SHP77 treated with DMSO at 0.1 percent for 48 hours (cell line): ENCODE data around the gene PGM2.

Experiments
- DNase-seq: peaks from one replicate; lab custom pipeline; 2025; lab: John Stamatoyannopoulos, UW

The PGM2 gene

DNA sequence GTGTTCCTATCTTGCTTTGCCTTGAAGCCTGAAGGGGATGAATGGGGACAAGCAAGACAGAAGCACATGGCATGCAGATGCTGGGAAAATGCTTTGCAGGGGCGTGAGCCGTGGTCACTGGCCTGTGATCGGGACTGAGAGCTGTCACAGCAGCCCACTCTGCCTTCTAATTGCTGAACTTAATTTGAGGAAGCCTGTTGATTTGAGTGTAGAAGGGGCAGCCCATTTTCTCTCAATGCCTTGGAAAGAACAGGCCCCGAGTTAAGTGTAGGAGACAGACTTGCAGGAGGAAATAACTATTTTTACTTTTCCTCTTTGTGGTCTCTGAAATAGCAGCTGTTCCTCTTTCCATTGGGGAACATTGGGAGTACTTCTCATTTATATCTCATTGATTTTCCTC is 38.3 kb downstream of the PGM2 start:
- no peak for DNase-seq

DNA sequence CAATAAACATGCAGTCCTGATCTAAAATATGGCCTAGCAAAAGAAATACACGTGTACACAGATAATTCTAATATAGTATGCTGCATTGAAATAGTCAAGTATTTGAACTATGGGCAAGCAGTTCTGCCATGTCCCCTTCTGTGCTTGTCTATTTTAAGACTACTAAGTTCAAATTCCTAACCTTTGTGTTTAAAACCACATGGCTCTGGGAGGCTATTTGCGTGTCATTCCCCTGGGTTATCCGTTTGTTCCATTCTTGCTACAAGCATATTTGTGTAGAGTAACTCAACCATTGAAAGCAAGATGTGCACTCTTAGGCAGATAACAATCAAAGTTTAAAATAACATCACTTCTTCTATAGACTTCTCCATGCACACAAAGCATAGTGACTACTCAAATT is 39.0 kb downstream of the PGM2 start:
- DNase-seq: no peak

DNA sequence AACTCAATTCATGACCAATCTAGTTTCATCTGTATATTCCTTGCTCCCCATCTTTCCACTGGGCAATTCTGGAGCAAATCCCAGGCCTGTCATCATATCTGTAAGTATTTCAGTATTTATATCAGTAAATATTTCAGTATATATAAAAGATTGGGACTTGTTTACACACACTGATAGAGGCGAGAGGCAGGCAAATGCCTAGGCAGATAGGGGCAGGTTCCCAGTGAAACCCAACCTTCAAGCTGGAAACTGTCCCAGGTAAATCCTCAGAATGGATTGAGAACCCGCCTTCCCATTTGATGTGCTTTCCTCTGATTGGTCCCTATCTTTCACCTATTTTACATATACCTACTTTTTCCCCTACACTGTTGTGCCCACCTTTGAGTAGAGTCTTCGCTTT is 40.6 kb downstream of the PGM2 start:
- DNase-seq: no peak

DNA sequence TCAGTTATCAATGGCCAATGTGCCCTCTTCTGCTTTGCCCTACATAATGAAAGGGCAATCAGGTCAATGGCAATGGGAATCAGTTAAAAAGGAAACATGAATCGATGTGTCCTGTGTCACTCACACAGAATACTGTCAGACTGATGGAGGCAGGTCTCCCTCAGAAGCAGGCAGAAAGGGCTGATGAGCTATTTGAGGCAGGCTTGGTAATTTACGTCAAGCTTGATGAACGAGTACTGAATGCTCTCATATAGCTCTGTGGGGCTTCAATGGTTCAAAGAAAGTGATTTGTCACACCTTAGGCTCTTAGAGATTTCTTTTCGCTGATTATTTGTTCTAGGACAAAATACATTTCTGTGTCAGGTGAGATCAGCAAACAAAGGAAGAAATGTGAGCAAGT is 41.8 kb downstream of the PGM2 start:
- DNase-seq: no peak

DNA sequence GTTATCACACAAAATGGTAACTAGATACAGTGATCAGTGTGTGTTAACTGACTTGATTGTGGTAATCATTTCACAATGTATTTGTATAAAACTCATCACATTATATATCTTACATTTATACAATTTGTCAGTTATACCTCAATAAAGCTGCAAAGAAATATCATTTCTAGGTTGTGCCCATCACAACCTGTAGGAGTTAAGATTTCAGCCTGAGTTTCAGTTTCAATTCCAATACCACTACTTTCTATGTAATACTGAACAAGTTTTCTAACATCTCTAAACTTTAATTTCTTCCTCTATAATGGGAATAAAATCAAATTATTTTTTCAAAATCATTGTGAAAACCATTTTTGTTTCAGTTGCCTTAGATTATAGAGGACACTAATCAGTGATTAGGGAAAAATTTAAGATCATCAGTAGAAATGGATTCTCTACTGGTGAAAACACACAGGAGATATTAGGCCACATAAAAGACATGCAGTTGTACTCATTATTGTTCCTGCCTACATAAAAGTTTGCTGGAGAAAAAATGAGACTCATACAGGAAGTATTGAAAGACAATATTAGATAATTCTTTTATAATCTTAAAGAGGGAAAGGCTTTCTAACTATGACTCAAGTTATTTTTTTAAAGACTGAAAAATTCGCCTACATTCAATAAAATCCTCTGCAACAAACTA is 46.0 kb downstream of the PGM2 start:
- no peak for DNase-seq

DNA sequence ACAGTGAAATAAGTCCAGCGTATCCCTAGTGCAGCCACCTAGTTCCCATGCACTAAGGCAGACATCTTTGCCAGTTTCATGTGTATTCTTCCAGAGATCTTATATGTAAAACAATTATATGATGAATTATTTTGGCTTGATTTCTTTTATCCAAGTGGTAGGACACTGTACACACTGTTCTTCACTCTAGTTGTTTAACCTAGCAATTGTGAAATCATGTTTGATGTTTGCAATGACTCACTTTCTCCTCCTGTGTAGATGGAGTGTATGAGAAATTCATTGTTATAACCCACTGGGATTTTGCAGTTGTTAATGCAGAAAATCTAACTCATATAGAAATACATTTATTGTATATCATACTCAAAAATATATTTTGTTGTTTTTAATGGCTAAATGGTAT is 46.9 kb downstream of the PGM2 start:
- no peak for DNase-seq

DNA sequence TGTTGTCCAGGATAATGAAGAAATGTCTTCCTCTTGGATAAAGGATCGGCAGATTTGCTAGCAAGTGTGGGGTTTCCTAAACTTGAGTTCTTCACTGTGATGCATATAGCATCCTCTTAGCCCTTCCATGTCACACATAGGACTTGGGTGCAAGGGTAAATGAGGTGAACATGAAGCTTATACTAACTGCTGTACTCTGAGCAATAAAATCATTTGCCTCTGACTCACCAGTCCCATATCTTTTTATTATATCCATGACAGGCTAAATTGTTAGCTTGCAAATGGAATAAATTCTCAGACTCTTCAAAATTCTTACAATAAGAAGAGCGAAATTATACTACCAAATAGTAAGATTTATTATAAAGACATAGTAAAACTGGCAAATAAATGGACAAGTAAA is 49.7 kb downstream of the PGM2 start:
- DNase-seq: no peak

DNA sequence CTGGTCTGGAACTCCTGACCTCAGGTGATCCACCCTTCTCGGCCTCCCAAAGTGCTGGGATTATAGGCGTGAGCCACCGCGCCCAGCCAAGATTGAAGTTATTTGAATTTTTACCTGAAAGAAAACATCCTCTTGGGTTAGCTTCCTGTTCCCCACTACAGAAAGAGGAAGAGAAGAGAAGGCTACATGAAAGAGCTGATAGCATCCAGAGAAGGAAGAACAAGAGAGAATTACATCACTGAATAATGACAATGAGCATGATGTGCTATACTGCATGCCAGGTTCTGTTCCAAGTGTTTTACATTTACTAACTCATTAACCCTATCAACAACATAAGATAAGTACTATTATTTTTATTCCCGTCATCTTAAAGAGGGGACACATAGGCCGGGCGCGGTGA is 52.9 kb downstream of the PGM2 start:
- DNase-seq: no peak

DNA sequence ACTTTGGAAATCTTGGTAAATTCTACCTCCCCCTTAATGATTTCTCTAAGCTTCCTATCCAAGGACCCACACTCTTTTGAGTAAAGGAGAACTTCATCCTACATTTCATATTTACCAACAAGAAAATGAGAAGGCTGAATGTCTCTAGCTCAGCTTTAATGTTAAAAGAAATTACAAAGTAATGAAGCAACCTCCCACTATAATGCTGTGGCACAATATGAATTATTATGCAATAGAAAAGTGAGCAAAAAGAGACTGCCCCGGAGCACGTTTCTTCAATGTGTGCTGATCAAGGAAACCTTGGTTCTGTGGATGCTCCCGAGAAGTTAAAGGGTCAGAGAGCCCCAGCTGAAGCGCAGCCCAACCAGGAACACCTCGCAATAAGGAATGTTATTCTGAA is 55.3 kb downstream of the PGM2 start:
- no peak for DNase-seq

DNA sequence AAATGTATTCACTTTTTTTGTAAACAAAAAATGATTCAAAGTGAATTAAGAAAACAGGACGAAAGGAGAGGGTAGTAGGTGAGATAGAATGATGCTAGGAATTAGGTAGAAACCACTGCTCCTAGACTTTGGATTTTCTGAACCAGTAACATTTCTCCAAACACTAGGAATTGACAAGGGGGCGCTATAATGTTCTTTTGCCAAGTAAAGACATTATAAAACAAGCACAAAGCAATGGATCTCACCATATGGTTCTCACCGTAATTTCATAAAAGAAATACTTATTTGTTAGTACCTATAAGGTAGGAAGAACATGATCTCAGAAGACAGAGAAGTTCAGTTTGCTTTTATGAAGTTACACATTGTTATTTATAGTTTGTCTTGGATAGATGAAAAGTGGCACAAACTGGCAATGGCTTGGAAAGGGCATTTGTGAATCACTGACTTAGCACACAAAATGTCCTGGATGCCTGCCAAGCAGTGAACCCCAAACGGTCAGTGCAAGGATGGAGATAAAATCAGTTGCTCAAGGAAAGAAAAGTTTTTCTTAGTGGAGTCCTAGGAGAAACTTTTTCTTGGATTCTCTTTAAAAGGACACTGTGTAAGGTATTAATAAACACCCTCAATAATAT is 56.3 kb downstream of the PGM2 start:
- no peak for DNase-seq

DNA sequence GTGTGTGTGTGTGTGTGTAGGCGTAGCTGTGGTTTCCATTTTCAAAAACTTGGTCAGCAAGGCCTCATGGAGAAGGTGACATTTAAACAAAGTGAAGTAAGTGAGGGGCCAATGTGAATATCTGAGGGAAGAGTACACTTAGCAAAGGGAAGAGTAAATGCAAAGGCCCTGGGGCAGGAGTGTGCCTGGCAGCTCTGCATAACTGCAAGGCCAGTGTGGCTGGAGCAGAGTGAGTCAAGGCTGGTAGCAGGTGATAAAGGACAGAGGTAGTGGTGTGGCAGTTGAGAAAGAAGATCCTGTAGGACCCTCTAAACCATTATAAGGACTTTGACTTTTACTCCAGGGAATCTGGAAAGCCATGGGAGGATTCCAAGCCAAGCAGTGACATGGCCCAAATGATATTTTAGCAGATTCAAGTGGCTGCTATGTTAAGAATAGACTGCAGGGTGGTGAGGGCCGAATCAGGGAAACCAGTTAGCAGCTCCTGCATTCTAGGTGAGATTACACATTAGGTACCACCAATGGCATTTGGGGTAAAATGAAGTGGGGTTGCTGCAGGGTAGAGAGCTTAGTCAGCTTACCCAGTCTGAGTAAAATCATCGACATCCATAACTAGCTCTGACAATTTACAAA is 58.5 kb downstream of the PGM2 start:
- DNase-seq: no peak

DNA sequence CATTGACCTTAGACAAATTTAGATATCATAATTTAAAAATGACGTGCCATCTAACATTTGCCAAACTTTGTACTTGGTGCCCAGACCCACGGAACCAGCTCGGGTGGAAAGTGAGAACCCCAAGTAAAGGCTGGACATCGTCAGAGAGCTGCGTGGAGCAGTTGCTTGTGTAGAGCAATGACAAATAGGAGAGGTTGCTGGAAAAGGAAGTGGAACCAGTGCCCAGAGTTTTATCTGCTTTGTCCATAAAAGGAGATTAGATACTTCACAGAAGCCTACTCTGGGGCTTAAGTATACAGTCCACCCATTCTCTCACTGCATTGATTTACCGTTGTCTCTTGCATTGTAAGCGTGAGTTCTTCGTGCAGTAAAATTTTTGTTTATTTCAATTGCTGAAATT is 59.0 kb downstream of the PGM2 start:
- DNase-seq: no peak

DNA sequence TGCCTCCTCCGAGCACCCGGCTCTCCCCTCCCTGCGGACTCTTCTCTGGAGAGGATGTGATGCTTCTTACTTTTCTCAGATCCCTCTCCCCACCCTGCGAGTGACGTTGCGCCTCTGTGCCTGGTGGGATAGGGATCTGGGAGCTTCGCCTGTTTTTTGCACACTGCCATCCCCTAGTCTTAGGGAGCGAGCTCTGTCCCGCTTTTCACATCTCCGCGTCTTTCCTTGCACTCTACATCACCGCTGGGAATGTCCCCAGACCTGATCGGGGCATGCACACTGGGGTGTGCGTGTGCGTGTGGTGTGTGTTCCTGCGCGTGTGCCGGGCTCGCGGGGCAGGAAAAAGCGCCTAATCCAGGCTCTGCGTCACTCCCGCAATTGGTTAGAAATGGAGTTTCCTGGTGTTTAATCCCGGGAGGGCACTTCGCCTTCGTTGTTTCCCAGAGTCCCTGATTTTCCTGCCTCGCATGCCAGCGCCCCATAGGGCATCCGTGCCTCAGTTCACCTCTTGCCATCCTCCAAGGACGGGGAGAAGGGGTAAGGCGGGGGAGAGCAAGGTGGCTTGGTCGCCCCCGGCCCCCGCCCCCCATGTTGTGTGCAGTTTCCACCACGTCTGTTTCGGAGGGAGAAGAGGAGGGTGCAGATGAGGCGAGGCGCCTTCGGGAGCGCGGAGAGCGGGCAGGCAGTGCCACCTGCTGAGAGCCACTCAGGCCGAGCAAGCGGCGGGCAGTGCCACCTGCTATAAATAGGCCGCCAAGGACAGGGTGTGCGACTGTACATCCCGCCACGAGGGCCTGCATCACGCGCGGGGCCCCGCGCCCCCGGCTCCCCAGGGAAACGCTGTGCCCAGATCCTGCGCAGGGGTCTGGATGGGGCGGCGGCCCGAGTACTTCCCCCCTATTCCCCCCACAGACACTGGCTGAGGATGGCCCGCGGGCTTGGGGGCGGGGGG is 63.6 kb downstream of the PGM2 start:
- no peak for DNase-seq

DNA sequence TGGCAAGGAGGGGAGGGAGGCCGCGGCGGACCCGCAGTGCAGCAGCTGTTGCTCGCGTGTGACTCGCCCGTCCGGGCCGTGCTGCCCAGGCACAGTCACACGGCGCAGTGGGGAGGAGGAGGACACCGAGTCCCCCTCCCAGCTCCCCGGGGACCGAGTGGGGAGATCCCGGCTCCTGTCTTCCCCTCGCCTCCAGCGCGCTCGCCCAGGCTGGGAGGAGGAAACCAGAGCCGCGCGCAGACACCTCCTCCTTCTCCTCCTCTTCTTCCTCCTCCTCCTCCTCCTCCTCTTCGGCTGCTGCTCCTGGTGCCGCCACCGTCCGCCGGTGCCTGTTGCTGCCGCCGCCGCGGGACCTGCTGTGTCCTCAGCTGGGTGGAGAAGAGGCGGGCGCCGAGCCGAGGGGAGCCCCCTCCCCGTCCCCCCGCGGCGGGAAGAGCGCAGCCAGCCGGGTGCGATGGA is 64.3 kb downstream of the PGM2 start, which contains the start of gene TBC1D1:
Gene TBC1D1 (plus strand): TSS at position 284 of the 459 bp plus-strand sequence. CDS start 11,012 bp downstream, outside the sequence.
- DNase-seq: no peak

DNA sequence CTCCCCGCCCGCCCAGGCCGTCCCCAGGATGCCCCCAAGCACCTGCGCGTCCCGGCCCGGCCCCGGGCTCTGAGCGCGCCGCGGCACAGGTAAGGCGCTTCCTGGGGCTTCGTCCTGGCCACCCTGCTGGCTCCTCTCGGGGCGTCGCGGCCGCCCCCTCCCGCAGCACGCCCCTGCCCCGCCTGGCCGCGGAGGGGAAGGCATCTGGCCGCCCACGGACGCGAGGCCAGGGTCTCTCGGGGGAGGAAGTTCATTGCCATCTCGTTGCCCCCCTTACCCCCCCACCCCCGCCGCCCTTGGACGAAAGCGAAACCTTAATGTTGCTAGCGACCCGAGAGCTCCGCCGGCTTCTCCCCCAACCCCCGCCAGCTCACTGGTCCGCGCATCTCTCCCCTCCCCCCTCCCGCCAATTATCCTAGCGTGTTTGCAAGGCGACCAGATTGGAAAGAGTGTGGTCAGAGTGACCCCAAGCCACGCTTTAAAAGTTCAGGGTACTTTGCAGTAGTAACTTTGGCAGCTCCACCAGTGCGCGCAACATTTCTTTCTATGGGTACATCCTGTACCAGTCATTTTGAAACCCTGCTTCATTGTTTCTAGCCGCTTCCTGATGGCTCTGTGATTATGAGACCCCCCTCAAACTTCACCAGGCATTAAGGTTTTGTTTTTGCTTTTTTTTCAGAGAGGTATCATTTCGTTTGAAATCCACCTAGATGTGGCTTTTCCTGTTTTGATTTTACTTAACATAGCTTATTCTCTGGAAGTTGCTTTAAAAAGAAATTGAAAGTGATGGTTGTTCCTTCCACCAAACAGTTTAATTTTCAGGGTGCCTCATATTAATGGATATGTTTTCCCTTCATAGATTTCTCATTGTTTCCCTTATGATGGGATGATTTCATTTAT is 65.0 kb downstream of the PGM2 start:
- no peak for DNase-seq

DNA sequence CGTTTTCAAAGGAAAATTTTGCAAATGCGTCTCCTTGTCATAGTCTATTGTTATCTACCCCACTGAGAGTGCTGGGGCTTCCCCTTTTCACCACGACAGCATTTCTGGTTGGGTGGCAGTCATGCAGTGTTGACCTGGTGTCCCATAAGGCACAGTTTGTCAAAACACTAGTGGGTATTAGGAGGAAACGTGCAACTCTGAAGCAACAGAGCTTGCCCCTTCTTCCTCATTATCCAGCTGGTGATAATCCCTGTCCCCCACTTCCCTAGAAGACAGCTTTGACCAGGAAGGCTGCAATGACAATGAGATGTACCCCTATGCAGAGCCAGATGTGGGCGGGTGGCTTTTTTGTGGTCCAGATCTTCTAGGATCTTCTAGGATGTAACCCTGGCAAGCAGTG is 66.2 kb downstream of the PGM2 start:
- DNase-seq: no peak

DNA sequence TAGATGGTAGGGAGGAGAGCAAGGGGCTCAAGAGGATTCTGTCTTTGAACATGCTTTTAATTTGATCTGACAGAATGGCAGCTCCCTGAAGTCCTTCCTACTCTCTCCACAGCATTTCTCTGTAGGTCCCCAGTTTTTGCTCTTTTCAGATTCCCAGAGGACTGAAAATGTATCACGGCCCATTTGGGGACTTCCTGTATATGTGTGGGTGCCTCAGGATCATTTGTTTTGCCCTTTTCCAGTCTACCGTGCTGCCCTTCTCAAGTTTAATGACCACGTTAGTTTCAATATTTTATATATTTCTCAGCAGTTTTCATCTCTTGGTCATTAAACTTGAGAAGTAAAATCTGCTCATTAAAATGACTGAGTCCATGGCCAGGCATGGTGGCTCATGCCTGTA is 66.7 kb downstream of the PGM2 start:
- no peak for DNase-seq

DNA sequence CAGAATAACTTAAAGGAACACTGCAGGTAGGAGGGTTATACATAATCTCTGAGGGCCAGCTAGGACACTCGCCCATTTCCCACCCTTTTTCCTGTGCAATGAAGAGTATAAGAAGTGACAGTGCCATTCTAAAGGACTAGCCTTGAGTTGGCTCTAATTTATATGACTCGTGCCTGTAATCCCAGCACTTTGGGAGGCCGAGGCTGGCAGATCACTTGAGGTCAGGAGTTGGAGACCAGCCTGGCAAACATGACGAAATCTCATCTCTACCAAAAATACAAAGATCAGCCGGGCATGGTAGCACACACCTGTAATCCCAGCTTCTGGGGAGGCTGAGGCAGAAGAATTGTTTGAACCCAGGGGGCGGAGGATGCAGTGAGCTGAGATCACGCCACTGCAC is 68.8 kb downstream of the PGM2 start:
- DNase-seq: no peak

DNA sequence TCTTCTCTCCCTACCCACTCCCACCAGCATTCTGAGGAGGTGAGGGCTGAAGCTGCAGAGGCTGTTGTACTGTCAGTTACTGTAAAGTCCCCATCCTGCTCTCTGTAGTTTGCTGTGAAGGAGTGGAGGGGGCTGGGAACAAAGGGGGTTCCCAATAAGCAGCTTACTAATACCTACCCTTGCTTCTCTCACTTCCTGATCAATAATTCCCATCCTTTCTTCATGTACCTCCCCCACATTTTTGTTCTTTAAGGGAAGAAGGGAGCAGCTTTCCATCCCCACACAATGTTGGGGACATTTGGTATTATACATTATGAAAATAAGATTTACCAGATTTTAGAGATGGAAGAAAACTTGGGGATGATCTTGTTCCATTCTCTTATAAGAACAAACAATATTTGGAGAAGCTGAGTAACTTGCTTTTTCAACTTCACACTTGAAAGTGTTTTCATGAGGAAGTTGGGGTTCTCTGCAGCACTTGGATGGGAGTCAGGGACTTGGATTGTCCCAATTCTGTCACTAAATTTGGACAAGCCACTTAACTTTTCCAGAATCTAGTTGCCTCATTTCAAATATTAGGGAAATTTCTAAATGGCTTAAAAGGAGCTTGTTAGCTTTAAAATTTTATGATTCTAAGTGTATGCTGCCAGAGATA is 69.8 kb downstream of the PGM2 start:
- DNase-seq: no peak

DNA sequence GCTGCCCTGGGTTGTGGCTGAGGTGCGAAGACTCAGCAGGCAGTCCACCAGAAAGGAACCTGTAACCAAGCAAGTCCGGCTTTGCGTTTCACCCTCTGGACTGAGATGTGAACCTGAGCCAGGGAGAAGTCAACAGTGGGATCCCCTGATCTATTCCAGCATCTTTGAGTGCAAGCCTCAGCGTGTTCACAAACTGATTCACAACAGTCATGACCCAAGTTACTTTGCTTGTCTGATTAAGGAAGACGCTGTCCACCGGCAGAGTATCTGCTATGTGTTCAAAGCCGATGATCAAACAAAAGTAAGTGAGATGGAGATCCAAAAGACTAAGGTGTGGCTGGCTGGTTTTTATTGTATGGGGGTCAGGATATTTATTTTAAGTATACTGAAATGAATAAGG is 75.7 kb downstream of the PGM2 start:
- DNase-seq: no peak
